Right ventricle myocardium superior (tissue), 1 donor: ENCODE measurements around the gene PMEPA1. TPM values are rescaled to one million over a fixed set of nuclear protein-coding genes. Genes with fewer than 3 reads are reported as not detected.

Experiments
- ATAC-seq: fragments of 200-7000 bp; cut with Tn5 transposase; one replicate; pipeline ENCODE4 v1.9.1; 2020; ENCODE audit warnings: mild to moderate bottlenecking; ENCODE audit not compliant: poor library complexity
- DNase-seq: peaks from one replicate; pipeline ENCODE4 v3.0.0-alpha.2; 2020
- intact Hi-C: fragments of 100-400 bp; cut with DNase I; formaldehyde crosslinking; loops from one replicate; pipeline ENCODE4 v1.11.2; 2022
- total RNA-seq: library from RNA; stranded (reverse); fragmentation: NEBNext Ultra II Directional; extraction: Animal tissue kit (Norgen Biotek cat#: 25700); gene quantifications from one replicate; pipeline ENCODE4 v1.2.1, GENCODE V29; 2021
- donor health status: DM: no; HTN: yes; CAD: no; lungs with severe emphysema.

Gene PMEPA1
- total RNA-seq, 1 donor from 2014 or later: 21.5 TPM

DNA sequence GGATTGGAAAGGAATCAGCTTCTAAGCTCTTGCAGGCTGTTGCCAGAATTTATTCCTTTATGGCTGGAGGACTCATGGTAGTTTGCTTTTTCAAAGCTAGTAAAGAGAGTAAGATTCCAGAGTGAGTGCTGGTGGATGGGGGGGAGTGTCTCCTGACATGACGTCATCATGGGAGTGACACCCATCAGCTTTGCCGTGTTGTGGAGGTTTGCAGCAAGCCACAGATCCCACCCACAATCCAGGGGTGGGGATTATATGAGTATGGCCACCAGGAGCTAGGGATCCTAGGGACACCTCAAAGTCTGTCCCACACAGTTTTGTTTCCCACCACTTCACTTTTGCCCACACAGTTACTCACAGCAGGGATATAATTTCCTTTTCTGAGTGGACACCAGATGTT is 28.7 kb upstream of the PMEPA1 start:
- ATAC-seq (no peak), DNase-seq (no peak)
- intact Hi-C loops: no loop called here

GRCh38 chr20:57738053-57738452 is 28.2 kb upstream of the PMEPA1 start:
- intact Hi-C loops: no loop called here
- no peak for ATAC-seq
- DNase-seq: no peak

GRCh38 chr20:57737349-57737748 is 27.5 kb upstream of the PMEPA1 start:
- DNase-seq (no peak), ATAC-seq (no peak)
- intact Hi-C loops: no loop called here

- ATAC-seq: no peak
- intact Hi-C loops: no loop called here
Measured at GRCh38 chr20:57736738-57737347, 27.0 kb upstream of the PMEPA1 start.

GRCh38 chr20:57735831-57736737 is 26.3 kb upstream of the PMEPA1 start:
- ATAC-seq (no peak), DNase-seq (no peak)
- intact Hi-C loops: no loop called here

More at GRCh38 chr20:57736738-57737347, 27.0 kb upstream of the PMEPA1 start:
- no peak for DNase-seq

DNA sequence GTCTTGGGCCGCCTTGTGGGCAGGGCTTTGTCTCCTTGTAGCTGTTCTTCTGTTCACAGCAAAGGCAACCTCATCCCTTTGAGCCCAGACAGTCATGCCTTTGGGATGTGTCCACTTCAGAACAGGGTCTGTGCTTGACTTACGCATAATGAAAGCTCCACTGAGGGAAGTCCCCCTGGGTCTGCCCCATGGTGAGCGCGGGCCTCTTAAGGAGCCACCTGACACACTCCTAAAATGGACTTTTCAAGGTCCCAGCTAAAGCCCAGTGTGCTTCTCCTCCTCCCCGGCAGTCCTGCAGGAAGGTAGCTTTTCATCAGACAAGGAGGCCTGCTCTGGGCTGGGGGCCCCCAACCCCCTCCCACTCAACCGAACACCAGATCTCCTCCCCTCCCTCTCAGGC is 24.9 kb upstream of the PMEPA1 start:
- DNase-seq (no peak), ATAC-seq (no peak)
- intact Hi-C loops: no loop called here

DNA sequence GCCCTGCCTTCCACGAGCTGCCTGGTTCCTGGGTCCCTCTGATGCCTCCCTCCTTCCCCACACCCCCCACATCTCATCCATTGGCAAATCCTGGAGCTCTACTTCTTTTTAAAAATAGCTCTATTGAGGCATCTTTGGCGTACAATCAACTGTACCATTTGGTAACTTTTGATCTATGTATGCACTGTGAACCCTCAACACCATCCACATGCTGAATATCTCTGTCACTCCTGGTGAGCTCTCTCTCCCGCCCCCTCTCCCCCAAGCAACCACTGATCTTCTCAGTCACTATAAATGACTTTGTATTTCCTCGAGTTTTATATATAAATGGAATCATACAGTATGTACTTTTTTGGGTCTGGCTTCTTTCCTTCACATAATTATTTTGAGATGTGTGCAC is 22.4 kb upstream of the PMEPA1 start:
- DNase-seq (no peak), ATAC-seq (no peak)
- intact Hi-C loops: no loop called here

DNA sequence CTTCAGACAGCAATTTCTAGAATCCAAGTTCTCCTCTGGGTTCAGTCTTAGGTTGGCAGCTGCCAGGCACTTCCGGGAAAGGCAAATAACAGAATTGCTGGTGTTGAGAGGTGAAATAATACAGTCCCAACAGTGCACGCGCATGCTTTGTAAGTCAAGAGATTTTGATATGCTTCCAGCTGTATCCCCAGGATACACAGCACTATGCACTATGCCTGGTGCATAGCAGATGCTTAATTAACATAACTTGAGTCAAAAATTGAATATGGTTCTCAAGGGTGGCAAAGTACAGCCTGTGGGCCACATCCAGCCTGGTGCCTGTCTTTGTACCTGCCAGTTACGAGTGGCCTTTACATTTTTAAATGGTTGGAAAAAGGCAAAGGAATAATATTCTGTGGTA is 18.9 kb upstream of the PMEPA1 start:
- DNase-seq (no peak), ATAC-seq (no peak)
- intact Hi-C loops: no loop called here

- no peak for DNase-seq
- no peak for ATAC-seq
Measured at GRCh38 chr20:57727863-57728262, 18.0 kb upstream of the PMEPA1 start.

GRCh38 chr20:57725636-57726035 is 15.8 kb upstream of the PMEPA1 start:
- no peak for DNase-seq
- intact Hi-C loops: no loop called here
- no peak for ATAC-seq

More at GRCh38 chr20:57727863-57728262, 18.0 kb upstream of the PMEPA1 start:
- intact Hi-C loops: no loop called here

DNA sequence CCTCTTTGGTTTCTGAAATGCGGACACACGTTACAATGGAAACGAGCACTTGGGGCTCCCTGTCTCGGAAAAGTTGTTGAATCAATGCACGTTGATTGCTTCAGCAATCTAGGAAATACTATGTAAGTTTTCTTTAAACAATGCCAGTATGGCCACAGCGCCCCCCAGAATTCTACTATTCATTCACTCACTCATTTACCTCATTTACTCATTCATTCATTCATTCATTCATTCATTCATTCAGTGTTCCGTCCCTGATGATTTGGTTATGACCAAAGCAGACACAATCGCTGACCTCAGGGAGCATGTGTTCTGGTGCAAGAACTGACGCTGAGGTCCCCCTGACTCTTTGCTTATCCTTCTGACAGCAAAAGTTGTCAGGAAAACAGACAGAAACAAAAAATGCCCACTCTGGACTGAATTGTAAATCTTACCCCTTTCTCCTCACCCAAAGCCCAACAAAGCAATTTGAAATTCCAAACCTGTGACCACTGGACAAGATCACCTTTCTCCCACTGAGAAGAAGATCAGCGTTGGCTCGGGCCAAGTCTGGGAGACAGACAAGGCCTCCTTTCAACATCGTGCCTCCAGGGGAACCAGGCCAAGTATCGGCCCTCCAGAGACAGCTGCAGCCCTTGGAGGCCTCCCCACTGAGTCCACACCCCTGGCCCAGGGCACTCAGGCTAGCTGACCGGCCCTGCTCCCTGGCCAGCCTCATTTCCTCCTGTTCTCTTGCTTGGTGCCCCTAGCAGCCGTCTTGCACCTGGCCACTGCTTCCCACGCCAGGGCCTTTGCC is 15.0 kb upstream of the PMEPA1 start:
- intact Hi-C loops: no loop called here

DNA sequence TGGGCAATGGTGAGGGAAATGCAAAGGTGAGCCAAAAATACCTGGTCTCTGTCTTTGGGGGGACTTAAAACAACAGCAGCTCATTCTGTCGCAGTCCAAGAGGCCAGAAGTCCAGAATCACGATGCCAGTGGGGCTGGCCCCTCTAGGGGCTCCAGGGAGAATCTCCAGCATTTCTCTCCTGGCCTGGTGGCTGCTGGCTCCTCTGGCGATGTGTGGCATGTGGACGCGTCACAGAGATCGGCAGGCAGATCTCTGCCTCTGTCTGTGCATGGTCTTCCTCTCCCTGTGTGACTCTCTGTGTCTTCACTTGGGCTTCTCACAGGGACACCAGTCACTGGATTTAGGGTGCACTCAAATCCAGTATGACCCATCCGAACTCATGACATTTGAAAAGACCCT is 14.0 kb upstream of the PMEPA1 start:
- no peak for ATAC-seq
- no peak for DNase-seq
- intact Hi-C loops: no loop called here

More for the DNA sequence above, 15.0 kb upstream of the PMEPA1 start:
- ATAC-seq (no peak), DNase-seq (no peak)

- no peak for DNase-seq
- intact Hi-C loops: no loop called here
- ATAC-seq: no peak
Measured at GRCh38 chr20:57719951-57720350, 10.1 kb upstream of the PMEPA1 start.

DNA sequence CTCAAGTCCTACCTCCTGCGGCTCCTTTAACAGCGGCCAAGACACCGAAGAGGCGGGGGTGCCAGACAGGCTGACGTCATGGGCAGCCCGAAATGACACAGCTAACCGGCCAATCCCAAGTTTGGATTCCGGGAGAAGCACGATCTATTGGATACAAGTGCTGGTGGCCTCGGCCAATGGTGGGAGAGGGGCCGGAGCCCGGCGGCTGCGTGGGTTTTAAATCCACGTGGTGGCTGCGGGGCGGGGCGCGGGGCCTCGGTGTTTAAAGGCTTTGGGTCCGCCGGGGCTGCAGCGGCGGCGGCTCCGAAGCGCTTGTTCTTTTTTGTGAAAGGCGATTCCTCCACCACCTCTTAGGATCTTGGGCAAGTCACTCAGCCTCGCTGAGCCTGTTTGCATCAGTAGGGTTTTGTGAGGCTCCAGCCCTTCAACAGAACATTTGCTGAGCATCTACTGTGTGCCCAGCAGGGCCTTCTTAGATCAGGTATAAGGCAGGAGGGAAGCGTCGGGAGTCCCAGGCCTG is 8.7 kb upstream of the PMEPA1 start:
- peak; percentile 96 for ATAC-seq
- intact Hi-C loops: no loop called here
- DNase-seq: peak; percentile 97

DNA sequence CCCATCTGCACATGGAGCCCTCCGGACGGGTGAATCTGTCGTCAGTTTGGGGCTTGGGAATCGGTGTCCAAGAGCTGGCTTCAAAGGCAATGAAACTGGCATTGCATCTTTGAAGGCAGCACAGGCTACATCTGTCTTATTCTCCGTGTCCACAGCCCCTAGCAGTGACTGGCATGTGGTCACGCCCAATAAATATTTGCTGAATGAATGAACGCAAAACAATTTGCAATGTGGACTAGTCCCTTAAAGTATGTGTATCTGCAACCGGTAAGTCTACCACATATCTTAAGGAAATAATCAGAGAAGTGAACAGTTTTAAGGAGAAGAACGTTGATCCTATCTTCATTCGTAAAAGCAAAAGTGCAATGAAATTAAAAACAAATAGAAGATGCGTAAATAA is 8.0 kb upstream of the PMEPA1 start:
- ATAC-seq (no peak), DNase-seq (no peak)
- intact Hi-C loops: no loop called here

- DNase-seq (peak; percentile 65), ATAC-seq (peak; percentile 75)
- intact Hi-C loops: no loop called here
Measured at GRCh38 chr20:57716901-57717300, 7.1 kb upstream of the PMEPA1 start.

GRCh38 chr20:57716202-57716601 is 6.4 kb upstream of the PMEPA1 start:
- no peak for DNase-seq
- ATAC-seq: no peak
- intact Hi-C loops: no loop called here

GRCh38 chr20:57715268-57715904 is 5.6 kb upstream of the PMEPA1 start:
- intact Hi-C loops: no loop called here
- DNase-seq: no peak
- ATAC-seq: no peak
